GM23338 (cell line): Measurements from ENCODE around the gene CKM.

Source experiments
- CREB1 ChIP-seq: fragments of 250-450 bp; sonication (Bioruptor Pico); IDR thresholded peaks from 2 replicates; pipeline ENCODE4 v1.5.0; 2020; ENCODE audit warnings: low read depth, mild to moderate bottlenecking, moderate library complexity
- CTCF ChIP-seq, 2 experiments: fragments of 200-600 bp in 1 of 2; sonication (generic) in 1 of 2; conservative IDR thresholded peaks; 2 replicates each; pipeline versions ENCODE4 v1.5.1 to v1.6.1; 2016 to 2017; ENCODE audit warnings: antibody characterized with exemption in 2 of 2, low read depth in 2 of 2, mild to moderate bottlenecking in 2 of 2, moderate library complexity in 1 of 2
- EZH2 ChIP-seq: fragments of 200-600 bp; sonication (generic); IDR thresholded peaks from one replicate; pipeline ENCODE4 v1.8.0; 2017; ENCODE audit warnings: antibody characterized with exemption, mild to moderate bottlenecking, low read depth; ENCODE audit not compliant: unreplicated experiment
- EZH2phosphoT487 ChIP-seq: fragments of 200-600 bp; sonication (generic); IDR thresholded peaks from one replicate; pipeline ENCODE4 v1.8.1; 2018; ENCODE audit warnings: antibody characterized with exemption; ENCODE audit not compliant: unreplicated experiment
- JUNB ChIP-seq: IDR thresholded peaks from one replicate; pipeline ENCODE4 v1.6.1; 2016; ENCODE audit warnings: antibody characterized with exemption; ENCODE audit not compliant: unreplicated experiment
- NANOG ChIP-seq: IDR thresholded peaks from 2 replicates; pipeline ENCODE4 v1.6.1; 2016; ENCODE audit warnings: antibody characterized with exemption, borderline replicate concordance
- POLR2AphosphoS5 ChIP-seq: IDR thresholded peaks from 2 replicates; pipeline ENCODE4 v1.6.1; 2016; ENCODE audit warnings: antibody characterized with exemption, low read depth
- REST ChIP-seq: IDR thresholded peaks from one replicate; pipeline ENCODE4 v1.6.1; 2018; ENCODE audit warnings: antibody characterized with exemption; ENCODE audit not compliant: unreplicated experiment
- ZNF331 ChIP-seq: fragments of 250-450 bp; sonication (Bioruptor Pico); IDR thresholded peaks from 2 replicates; pipeline ENCODE4 v1.5.0; 2020; ENCODE audit warnings: low read depth, mild to moderate bottlenecking, moderate library complexity
- ZNF462 ChIP-seq: fragments of 250-450 bp; sonication (Bioruptor Pico); IDR thresholded peaks from 2 replicates; pipeline ENCODE4 v1.5.0; 2020; ENCODE audit warnings: mild to moderate bottlenecking, moderate library complexity

GRCh38 chr19:45256836-45257235 is 65.8 kb downstream of the CKM start:
- TF ChIP-seq CTCF (conservative IDR thresholded peaks at IDR 0.05; ENCODE audit: low read depth in 2 of 2) (no peak), ZNF462 (CRISPR knock-in tag) (no peak), ZNF331 (CRISPR knock-in tag) (no peak), CREB1 (no peak), EZH2 (no peak), POLR2AphosphoS5 (no peak), JUNB (no peak), EZH2phosphoT487 (no peak), REST (no peak), NANOG (no peak)
